GM12878 (cell line): Measurements from ENCODE around the gene RNF148.

Experiments
- EP300 ChIP-seq, 2 experiments: fragments of 150-350 bp in 1 of 2; IDR thresholded peaks; 2 replicates each; pipeline ENCODE4 v1.6.1; 2011 to 2012; ENCODE audit warnings: low read depth in 2 of 2, low read length in 2 of 2, borderline replicate concordance in 1 of 2, improper control_type of control experiment in 1 of 2, inconsistent platforms in 1 of 2; ENCODE audit not compliant: control insufficient read depth in 1 of 2
- ZNF274 ChIP-seq: IDR thresholded peaks from one replicate; pipeline ENCODE4 v1.8.0; 2011; ENCODE audit not compliant: insufficient read length, insufficient read depth

DNA sequence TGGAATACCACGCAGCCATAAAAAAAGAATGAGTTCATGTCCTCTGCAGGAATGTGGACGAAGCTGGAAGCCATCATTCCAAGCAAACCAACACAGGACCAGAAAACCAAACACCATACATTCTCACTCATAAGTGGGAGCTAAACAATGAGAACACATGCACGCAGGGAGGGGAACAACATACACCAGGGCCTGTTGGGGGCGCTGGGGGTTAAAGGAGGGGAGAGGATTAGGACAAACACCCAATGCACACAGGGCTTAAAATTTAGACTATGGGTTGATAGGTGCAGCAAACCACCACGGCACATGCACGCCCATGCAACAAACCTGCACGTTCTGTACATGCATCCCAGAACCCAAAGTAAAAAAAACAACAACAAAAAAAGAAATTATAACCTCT lies 27.1 kb downstream of the RNF148 start:
- no peak for TF ChIP-seq EP300 (IDR thresholded peaks at IDR 0.05; ENCODE audit: borderline replicate concordance in 1 of 2, control insufficient read depth in 1 of 2, low read depth in 2 of 2, low read length in 2 of 2)
- TF ChIP-seq ZNF274: no peak
